Prostate gland (tissue), 2 donors: ENCODE measurements around the gene CTSA. TPM values are rescaled to one million over a fixed set of nuclear protein-coding genes. Genes with fewer than 3 reads are reported as not detected.
"Not testable (repeated sequence)": the region's sequence is repeated elsewhere in the genome, so short reads cannot be mapped to it uniquely, and the experiment has no call there.

Experiments
- DNase-seq: peaks from one replicate; pipeline ENCODE4 v3.0.0-alpha.2; 2019; ENCODE audit warnings: low spot score
- H3K27ac ChIP-seq, 2 donors: fragments of 200-600 bp; sonication (generic); 2 replicates each; pipeline ENCODE4 v1.5.1; 2017 to 2019
- H3K27me3 ChIP-seq: fragments of 200-600 bp; sonication (generic); replicated peaks from 2 replicates; pipeline ENCODE4 v1.5.1; 2019; ENCODE audit not compliant: insufficient read depth
- H3K36me3 ChIP-seq, 2 donors: fragments of 200-600 bp; sonication (generic); 1 replicate in 1 of 2; 2 replicates in 1 of 2; pipeline versions ENCODE4 v1.5.1 to v1.8.1; 2017 to 2019
- H3K4me1 ChIP-seq: fragments of 200-600 bp; sonication (generic); replicated peaks from 2 replicates; pipeline ENCODE4 v1.5.1; 2019
- H3K4me3 ChIP-seq, 2 donors: fragments of 200-600 bp; sonication (generic); 2 replicates each; pipeline ENCODE4 v1.5.1; 2017 to 2019
- H3K9me3 ChIP-seq: fragments of 200-600 bp; sonication (generic); 2 replicates; pipeline ENCODE4 v1.5.1; 2017
- POLR2A ChIP-seq: fragments of 450-650 bp; IDR thresholded peaks from one replicate; pipeline ENCODE4 v1.6.1; 2016; ENCODE audit warnings: antibody characterized with exemption, mild to moderate bottlenecking
- POLR2AphosphoS5 ChIP-seq: sonication (generic); formaldehyde crosslinking; IDR thresholded peaks from one replicate; pipeline ENCODE4 v1.6.1; 2017; ENCODE audit warnings: antibody characterized with exemption
- WGBS: methylation state at CpG from one replicate; pipeline ENCODE4 v1.1.5; 2018; 5-methylcytosine and 5-hydroxymethylcytosine counted together
- intact Hi-C: fragments of 100-400 bp; cut with DNase I; formaldehyde crosslinking; loops from one replicate; pipeline ENCODE4 v1.14.2; 2022
- total RNA-seq, 2 donors: library from RNA; depleted of rRNA; stranded (reverse); fragments of >200 nt; gene quantifications; one replicate each; pipeline ENCODE4 v1.1.0, GENCODE V29; 2016
- TF ChIP-seq, protein P1 (sequence below), 4 experiments: fragments of 200-600 bp in 2 of 4; fragments of 450-650 bp in 2 of 4; sonication (generic) in 2 of 4; IDR thresholded peaks; 1 replicate in 3 of 4; 2 replicates in 1 of 4; pipeline ENCODE4 v1.5.1; 2016 to 2019; ENCODE audit warnings: antibody characterized with exemption in 4 of 4, mild to moderate bottlenecking in 2 of 4, moderate library complexity in 2 of 4

Gene CTSA
- total RNA-seq, 2 donors from 2014 or later, result 37.9 to 215 TPM

- WGBS, result 84% methylated on average over 6 of the region's 6 CpGs
- TF ChIP-seq, protein P1, sequence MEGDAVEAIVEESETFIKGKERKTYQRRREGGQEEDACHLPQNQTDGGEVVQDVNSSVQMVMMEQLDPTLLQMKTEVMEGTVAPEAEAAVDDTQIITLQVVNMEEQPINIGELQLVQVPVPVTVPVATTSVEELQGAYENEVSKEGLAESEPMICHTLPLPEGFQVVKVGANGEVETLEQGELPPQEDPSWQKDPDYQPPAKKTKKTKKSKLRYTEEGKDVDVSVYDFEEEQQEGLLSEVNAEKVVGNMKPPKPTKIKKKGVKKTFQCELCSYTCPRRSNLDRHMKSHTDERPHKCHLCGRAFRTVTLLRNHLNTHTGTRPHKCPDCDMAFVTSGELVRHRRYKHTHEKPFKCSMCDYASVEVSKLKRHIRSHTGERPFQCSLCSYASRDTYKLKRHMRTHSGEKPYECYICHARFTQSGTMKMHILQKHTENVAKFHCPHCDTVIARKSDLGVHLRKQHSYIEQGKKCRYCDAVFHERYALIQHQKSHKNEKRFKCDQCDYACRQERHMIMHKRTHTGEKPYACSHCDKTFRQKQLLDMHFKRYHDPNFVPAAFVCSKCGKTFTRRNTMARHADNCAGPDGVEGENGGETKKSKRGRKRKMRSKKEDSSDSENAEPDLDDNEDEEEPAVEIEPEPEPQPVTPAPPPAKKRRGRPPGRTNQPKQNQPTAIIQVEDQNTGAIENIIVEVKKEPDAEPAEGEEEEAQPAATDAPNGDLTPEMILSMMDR (IDR thresholded peaks at IDR 0.05), result no peak
- no peak overlapping the region for H3K27ac ChIP-seq
Measured at GRCh38 chr20:45867136-45867818, 23.9 kb upstream of the CTSA start.

GRCh38 chr20:45867819-45868176 lies 23.3 kb upstream of the CTSA start:
- DNase-seq, result no peak
- H3K36me3 ChIP-seq, result no peaks in the 10 kb centered on the region
- H3K27me3 ChIP-seq, result no peaks in the 10 kb centered on the region
- TF ChIP-seq, protein P1 (IDR thresholded peaks at IDR 0.05), result no peak
- TF ChIP-seq POLR2A (no peak), POLR2AphosphoS5 (no peak)
- no peaks in the 10 kb centered on the region for H3K4me1 ChIP-seq
- H3K9me3 ChIP-seq, result no peaks in the 10 kb centered on the region
- intact Hi-C loops, result no loop called here
- H3K4me3 ChIP-seq, result no peak overlapping the region
- no peak overlapping the region for H3K27ac ChIP-seq

More at GRCh38 chr20:45867136-45867818, 23.9 kb upstream of the CTSA start:
- no peaks in the 10 kb centered on the region for H3K27me3 ChIP-seq
- H3K36me3 ChIP-seq, result no peaks in the 10 kb centered on the region
- H3K4me1 ChIP-seq, result no peaks in the 10 kb centered on the region
- intact Hi-C loops, result no loop called here
- no peak for DNase-seq
- H3K4me3 ChIP-seq, result no peak overlapping the region
- no peaks in the 10 kb centered on the region for H3K9me3 ChIP-seq

DNA sequence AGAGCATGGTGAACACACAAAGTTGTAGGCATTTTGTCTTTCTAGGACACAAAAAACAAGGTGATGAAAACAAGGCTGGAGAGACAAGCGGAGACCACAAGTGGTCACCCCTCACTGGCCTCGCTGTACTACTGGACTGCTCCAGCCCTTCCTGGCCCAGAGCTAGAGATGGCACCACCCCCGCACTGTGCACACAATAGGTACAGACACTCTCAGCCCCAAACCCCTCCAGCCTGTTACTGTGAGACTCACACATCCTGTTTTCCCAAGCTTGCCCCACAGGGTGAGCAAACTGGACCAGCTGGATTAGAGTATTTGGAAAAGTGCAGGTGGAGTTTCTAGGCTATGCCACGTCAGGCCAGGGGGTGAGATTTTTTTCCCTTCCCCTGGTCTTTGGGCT lies 18.5 kb upstream of the CTSA start:
- no peaks in the 10 kb centered on the region for H3K4me1 ChIP-seq
- intact Hi-C loops, result no loop called here
- 72% methylated on average over 4 of the region's 4 CpGs for WGBS

DNA sequence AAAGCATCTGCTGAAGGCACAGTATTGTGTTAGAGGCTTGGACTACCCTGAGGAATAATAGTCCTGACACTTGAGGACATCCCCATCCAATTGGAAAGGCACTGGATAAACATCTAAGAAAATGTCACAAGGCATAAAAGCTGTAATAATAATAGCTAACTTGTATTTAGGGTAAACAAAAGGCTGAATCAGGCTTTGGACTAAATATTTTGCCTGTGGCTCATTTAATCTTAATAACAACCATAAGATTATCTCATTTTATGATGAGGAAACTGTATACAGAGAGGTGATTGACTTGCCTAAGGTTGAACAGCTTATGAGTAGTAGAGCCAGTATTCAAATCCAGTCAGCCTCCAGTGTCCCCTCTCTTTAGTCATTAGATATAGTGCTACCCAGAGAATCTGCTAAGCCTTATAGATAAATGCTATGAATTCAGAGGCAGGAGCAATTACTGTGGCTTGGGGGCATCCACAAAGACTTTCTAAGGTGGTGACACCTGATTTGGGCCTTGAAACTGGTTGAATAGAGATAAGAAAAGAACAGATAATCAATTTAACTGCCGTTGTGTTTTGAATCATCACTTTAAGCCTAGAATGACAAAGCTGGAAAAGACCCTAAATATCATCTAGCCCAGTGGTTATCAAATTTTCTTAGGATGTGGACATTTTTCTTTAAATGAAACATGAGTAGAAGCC lies 17.6 kb upstream of the CTSA start:
- Histone ChIP-seq H3K27me3 (no peaks in the 10 kb centered on the region), H3K27ac (no peak overlapping the region), H3K4me1 (no peaks in the 10 kb centered on the region), H3K4me3 (no peak overlapping the region), H3K9me3 (no peaks in the 10 kb centered on the region), H3K36me3 (peaks cover 0 to 2% of the 10 kb centered on the region in 2 donors)
- intact Hi-C loops, result no loop called here
- DNase-seq, result no peak
- 85% methylated on average over 1 of the region's 1 CpG for WGBS
- TF ChIP-seq POLR2AphosphoS5, result no peak
- no peak for TF ChIP-seq POLR2A
- TF ChIP-seq, protein P1 (IDR thresholded peaks at IDR 0.05), result no peak

More for the DNA sequence above, 18.5 kb upstream of the CTSA start:
- peaks cover 0 to 2% of the 10 kb centered on the region in 2 donors for H3K36me3 ChIP-seq
- no peaks in the 10 kb centered on the region for H3K9me3 ChIP-seq
- no peak for DNase-seq
- H3K27me3 ChIP-seq, result no peaks in the 10 kb centered on the region
- no peak overlapping the region for H3K4me3 ChIP-seq
- TF ChIP-seq, protein P1 (IDR thresholded peaks at IDR 0.05), result no peak
- TF ChIP-seq POLR2A (no peak), POLR2AphosphoS5 (no peak)
- no peak overlapping the region for H3K27ac ChIP-seq

- H3K27ac ChIP-seq, H3K27me3 ChIP-seq, DNase-seq, H3K36me3 ChIP-seq, H3K4me1 ChIP-seq, H3K9me3 ChIP-seq, intact Hi-C loops, H3K4me3 ChIP-seq: not testable (repeated sequence)
- 96% methylated on average over 10 of the region's 10 CpGs for WGBS
Measured at GRCh38 chr20:45874104-45874481, 17.0 kb upstream of the CTSA start.
